ENCODE data around the gene LRCOL1.

- no peak for TF ChIP-seq BHLHE40 (IDR thresholded peaks at IDR 0.05; ENCODE audit: borderline replicate concordance)
- TF ChIP-seq SP1 (IDR thresholded peaks at IDR 0.05): no peak
- no peak for TF ChIP-seq HDGF (IDR thresholded peaks at IDR 0.05; ENCODE audit: borderline replicate concordance)
- no peak for TF ChIP-seq NFRKB (IDR thresholded peaks at IDR 0.05)
- TF ChIP-seq SUZ12 (IDR thresholded peaks at IDR 0.05): no peak
- no peak for TF ChIP-seq ARNT (IDR thresholded peaks at IDR 0.05)
- no peak for TF ChIP-seq FOXM1 (IDR thresholded peaks at IDR 0.05; ENCODE audit: borderline replicate concordance)
Measured at GRCh38 chr12:132660052-132660451, 49.7 kb upstream of the LRCOL1 start.
